HCT116 (cell line): ENCODE data around the gene NINJ2. TPM values are rescaled to one million over a fixed set of nuclear protein-coding genes. Genes with fewer than 3 reads are reported as not detected.

Source experiments
- ATAC-seq: fragments of 200-7000 bp; cut with Tn5 transposase; 2 replicates; pipeline ENCODE4 v1.9.1; 2020; ENCODE audit warnings: mild to moderate bottlenecking, moderate library complexity
- BruUV-seq: library from RNA; stranded (reverse); fragments of 400-500 nt; replicated peaks from 2 replicates; lab custom pipeline; 2021; lab: Mats Ljungman, UMichigan
- CTCF ChIA-PET: fragments of 300-600 bp; sonication (Branson Sonifier 250); formaldehyde crosslinking; loops from one replicate; lab custom pipeline; 2021; ENCODE audit warnings: antibody characterized with exemption; lab: Charles Lee
- POLR2A ChIA-PET: fragments of 300-600, 350-600 bp; sonication (Branson Sonifier 250); formaldehyde crosslinking; loops from one replicate; lab custom pipeline; 2021; ENCODE audit warnings: antibody characterized with exemption; lab: Charles Lee
- RAD21 ChIA-PET, 2 experiments: fragments of 300-600 bp; sonication (Branson Sonifier 250); formaldehyde crosslinking; loops; one replicate each; lab custom pipeline; 2023; ENCODE audit warnings: low total read pairs in 2 of 2; ENCODE audit not compliant: uncharacterized antibody in 2 of 2, unreplicated experiment in 2 of 2, low non-redundant PET in 1 of 2; lab: Charles Lee
- DNase-seq: peaks from one replicate; pipeline ENCODE4 v3.0.0-alpha.2; 2010; ENCODE audit warnings: low read depth, low spot score
- H2AFZ ChIP-seq: fragments of 200-600 bp; shearing (Covaris generic), sonication (generic); 2 replicates; pipeline ENCODE4 v1.6.1; 2017; ENCODE audit warnings: low read depth, mixed run types, mixed read lengths, antibody characterized with exemption, low read length; ENCODE audit not compliant: poor library complexity, severe bottlenecking
- H3K27ac ChIP-seq: 2 replicates; pipeline ENCODE4 v1.5.1; 2012; ENCODE audit warnings: low read depth, low read length
- H3K27me3 ChIP-seq: fragments of 200-600 bp; sonication (generic); 2 replicates; pipeline ENCODE4 v1.6.1; 2016; ENCODE audit warnings: mixed run types, low read length, mixed read lengths; ENCODE audit not compliant: insufficient read depth
- H3K36me3 ChIP-seq, 2 experiments: fragments of 200-500 bp in 1 of 2; fragments of 200-600 bp in 1 of 2; sonication (Bioruptor generic) in 1 of 2; sonication (generic) in 1 of 2; 2 replicates each; pipeline versions ENCODE4 v1.5.1 to v1.6.1; 2014 to 2016; ENCODE audit warnings: low read length in 2 of 2, inconsistent platforms in 1 of 2, mixed read lengths in 1 of 2, mixed run types in 1 of 2; ENCODE audit not compliant: insufficient read depth in 2 of 2, control insufficient read depth in 1 of 2
- H3K4me1 ChIP-seq, 2 experiments: fragments of 200-600 bp in 1 of 2; sonication (generic) in 1 of 2; 2 replicates each; pipeline versions ENCODE4 v1.5.1 to v1.6.1; 2012 to 2017; ENCODE audit warnings: low read length in 2 of 2, inconsistent platforms in 1 of 2, mild to moderate bottlenecking in 1 of 2, mixed read lengths in 1 of 2, mixed run types in 1 of 2, moderate library complexity in 1 of 2; ENCODE audit not compliant: insufficient read depth in 2 of 2, control insufficient read depth in 1 of 2
- H3K4me2 ChIP-seq: fragments of 200-600 bp; sonication (generic); 2 replicates; pipeline ENCODE4 v1.6.1; 2017; ENCODE audit warnings: mixed run types, low read length, mixed read lengths
- H3K4me3 ChIP-seq, 2 experiments: fragments of 200-600 bp in 1 of 2; sonication (generic) in 1 of 2; replicated peaks in 1 of 2; 2 replicates each; pipeline ENCODE4 v1.5.1; 2011 to 2016; ENCODE audit warnings: low read length in 2 of 2, control low read depth in 1 of 2, low read depth in 1 of 2, mild to moderate bottlenecking in 1 of 2, mixed read lengths in 1 of 2, mixed run types in 1 of 2
- H3K79me2 ChIP-seq: fragments of 200-600 bp; sonication (generic); 2 replicates; pipeline ENCODE4 v1.6.1; 2017; ENCODE audit warnings: mild to moderate bottlenecking, mixed run types, low read length, moderate library complexity, mixed read lengths; ENCODE audit not compliant: insufficient read depth
- H3K9ac ChIP-seq: fragments of 200-600 bp; sonication (generic); 2 replicates; pipeline ENCODE4 v1.6.1; 2016; ENCODE audit warnings: low read length, mixed read lengths
- H3K9me2 ChIP-seq: fragments of 200-600 bp; sonication (generic), shearing (Covaris generic); 2 replicates; pipeline ENCODE4 v1.6.1; 2017; ENCODE audit warnings: mixed run types, mild to moderate bottlenecking, moderate library complexity; ENCODE audit not compliant: insufficient read depth
- H3K9me3 ChIP-seq, 2 experiments: fragments of 200-500 bp in 1 of 2; fragments of 200-600 bp in 1 of 2; sonication (Bioruptor generic) in 1 of 2; sonication (generic) in 1 of 2; 2 replicates each; pipeline ENCODE4 v1.6.1; 2014 to 2017; ENCODE audit warnings: low read length in 2 of 2, mixed read lengths in 2 of 2, inconsistent platforms in 1 of 2, low read depth in 1 of 2, mild to moderate bottlenecking in 1 of 2, mixed run types in 1 of 2, moderate library complexity in 1 of 2; ENCODE audit not compliant: control insufficient read depth in 1 of 2, insufficient read depth in 1 of 2
- H4K20me1 ChIP-seq: fragments of 200-600 bp; sonication (generic), shearing (Covaris generic); 2 replicates; pipeline ENCODE4 v1.6.1; 2017; ENCODE audit warnings: mixed run types, mild to moderate bottlenecking, moderate library complexity; ENCODE audit not compliant: insufficient read depth
- ATF3 ChIP-seq: IDR thresholded peaks from 2 replicates; pipeline ENCODE4 v1.6.1; 2012
- CBX3 ChIP-seq: IDR thresholded peaks from 2 replicates; pipeline ENCODE4 v1.6.1; 2012; ENCODE audit warnings: low read depth
- CEBPB ChIP-seq: IDR thresholded peaks from 2 replicates; pipeline ENCODE4 v1.6.1; 2012; ENCODE audit warnings: low read depth
- ELF1 ChIP-seq: IDR thresholded peaks from 2 replicates; pipeline ENCODE4 v1.6.1; 2012; ENCODE audit warnings: low read depth, borderline replicate concordance
- EZH2 ChIP-seq: fragments of 200-600 bp; sonication (generic); IDR thresholded peaks from 2 replicates; pipeline ENCODE4 v1.6.1; 2017; ENCODE audit warnings: antibody characterized with exemption, mixed run types
- EZH2phosphoT487 ChIP-seq: fragments of 200-600 bp; IDR thresholded peaks from 2 replicates; pipeline ENCODE4 v1.6.1; 2018; ENCODE audit warnings: antibody characterized with exemption, borderline replicate concordance
- POLR2A ChIP-seq: IDR thresholded peaks from 2 replicates; pipeline ENCODE4 v1.7.0; 2011; ENCODE audit warnings: borderline replicate concordance; ENCODE audit not compliant: insufficient read depth, insufficient read length; ENCODE audit errors: extremely low read depth
- RAD21 ChIP-seq: IDR thresholded peaks from 2 replicates; pipeline ENCODE4 v1.6.1; 2012; ENCODE audit warnings: low read depth, mild to moderate bottlenecking
- SIN3A ChIP-seq: IDR thresholded peaks from 2 replicates; pipeline ENCODE4 v1.6.1; 2012; ENCODE audit warnings: low read depth
- SP1 ChIP-seq: IDR thresholded peaks from 2 replicates; pipeline ENCODE4 v1.6.1; 2012; ENCODE audit warnings: low read depth
- SRF ChIP-seq: IDR thresholded peaks from 2 replicates; pipeline ENCODE4 v1.6.1; 2012; ENCODE audit warnings: low read depth
- TCF7L2 ChIP-seq: IDR thresholded peaks from 2 replicates; pipeline ENCODE4 v1.7.0; 2011; ENCODE audit warnings: borderline replicate concordance, inconsistent platforms; ENCODE audit not compliant: insufficient read depth, insufficient read length; ENCODE audit errors: extremely low read depth
- YY1 ChIP-seq: IDR thresholded peaks from 2 replicates; pipeline ENCODE4 v1.6.1; 2011; ENCODE audit warnings: low read length, low read depth, moderate library complexity, mild to moderate bottlenecking; ENCODE audit not compliant: insufficient replicate concordance; ENCODE audit errors: extremely low read depth
- ZNF274 ChIP-seq: fragments of 200-500 bp; sonication (Bioruptor generic); IDR thresholded peaks from 2 replicates; pipeline ENCODE4 v1.6.1; 2014; ENCODE audit warnings: mild to moderate bottlenecking, low read depth, low read length, inconsistent platforms
- intact Hi-C: fragments of 100-400 bp; cut with micrococcal nuclease; formaldehyde crosslinking; loops from 2 replicates; pipeline ENCODE4 v1.10.0; 2022
- total RNA-seq: library from RNA; stranded (reverse); gene quantifications from one replicate; pipeline ENCODE4 v1.2.1, GENCODE V29; 2021; ENCODE audit not compliant: unreplicated experiment
- TF ChIP-seq, protein P1 (sequence below): IDR thresholded peaks from 2 replicates; pipeline ENCODE4 v1.6.1; 2011; ENCODE audit warnings: mild to moderate bottlenecking, low read length, moderate library complexity; ENCODE audit not compliant: insufficient replicate concordance; ENCODE audit errors: extremely low read depth
- TF ChIP-seq, protein P2 (sequence below): IDR thresholded peaks from 2 replicates; pipeline ENCODE4 v1.6.1; 2012; ENCODE audit warnings: low read depth

The NINJ2 gene
- total RNA-seq, 1 experiment from 2014 or later, result not detected

GRCh38 chr12:543114-543451, 120.2 kb downstream of the NINJ2 start:
- RAD21 ChIA-PET, result no interaction called here
- Histone ChIP-seq H3K9ac (no peak overlapping the region), H2AFZ (no peak overlapping the region), H3K36me3 (no peaks in the 10 kb centered on the region), H3K4me1 (peaks cover 12 to 19% of the 10 kb centered on the region in 2 experiments), H3K79me2 (no peaks in the 10 kb centered on the region), H3K9me3 (no peaks in the 10 kb centered on the region), H3K9me2 (no peaks in the 10 kb centered on the region), H3K4me3 (no peak overlapping the region), H3K4me2 (no peak overlapping the region), H3K27me3 (no peaks in the 10 kb centered on the region), H4K20me1 (no peaks in the 10 kb centered on the region), H3K27ac (no peak overlapping the region)
- TF ChIP-seq RAD21 (no peak), ZNF274 (no peak), SIN3A (no peak), SRF (no peak), ATF3 (no peak), CBX3 (no peak), EZH2 (no peak), TCF7L2 (no peak), YY1 (no peak), ELF1 (no peak), CEBPB (no peak), POLR2A (no peak), EZH2phosphoT487 (no peak), SP1 (no peak)
- TF ChIP-seq, protein P1, sequence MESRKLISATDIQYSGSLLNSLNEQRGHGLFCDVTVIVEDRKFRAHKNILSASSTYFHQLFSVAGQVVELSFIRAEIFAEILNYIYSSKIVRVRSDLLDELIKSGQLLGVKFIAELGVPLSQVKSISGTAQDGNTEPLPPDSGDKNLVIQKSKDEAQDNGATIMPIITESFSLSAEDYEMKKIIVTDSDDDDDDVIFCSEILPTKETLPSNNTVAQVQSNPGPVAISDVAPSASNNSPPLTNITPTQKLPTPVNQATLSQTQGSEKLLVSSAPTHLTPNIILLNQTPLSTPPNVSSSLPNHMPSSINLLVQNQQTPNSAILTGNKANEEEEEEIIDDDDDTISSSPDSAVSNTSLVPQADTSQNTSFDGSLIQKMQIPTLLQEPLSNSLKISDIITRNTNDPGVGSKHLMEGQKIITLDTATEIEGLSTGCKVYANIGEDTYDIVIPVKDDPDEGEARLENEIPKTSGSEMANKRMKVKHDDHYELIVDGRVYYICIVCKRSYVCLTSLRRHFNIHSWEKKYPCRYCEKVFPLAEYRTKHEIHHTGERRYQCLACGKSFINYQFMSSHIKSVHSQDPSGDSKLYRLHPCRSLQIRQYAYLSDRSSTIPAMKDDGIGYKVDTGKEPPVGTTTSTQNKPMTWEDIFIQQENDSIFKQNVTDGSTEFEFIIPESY, result no peak
- TF ChIP-seq, protein P2, sequence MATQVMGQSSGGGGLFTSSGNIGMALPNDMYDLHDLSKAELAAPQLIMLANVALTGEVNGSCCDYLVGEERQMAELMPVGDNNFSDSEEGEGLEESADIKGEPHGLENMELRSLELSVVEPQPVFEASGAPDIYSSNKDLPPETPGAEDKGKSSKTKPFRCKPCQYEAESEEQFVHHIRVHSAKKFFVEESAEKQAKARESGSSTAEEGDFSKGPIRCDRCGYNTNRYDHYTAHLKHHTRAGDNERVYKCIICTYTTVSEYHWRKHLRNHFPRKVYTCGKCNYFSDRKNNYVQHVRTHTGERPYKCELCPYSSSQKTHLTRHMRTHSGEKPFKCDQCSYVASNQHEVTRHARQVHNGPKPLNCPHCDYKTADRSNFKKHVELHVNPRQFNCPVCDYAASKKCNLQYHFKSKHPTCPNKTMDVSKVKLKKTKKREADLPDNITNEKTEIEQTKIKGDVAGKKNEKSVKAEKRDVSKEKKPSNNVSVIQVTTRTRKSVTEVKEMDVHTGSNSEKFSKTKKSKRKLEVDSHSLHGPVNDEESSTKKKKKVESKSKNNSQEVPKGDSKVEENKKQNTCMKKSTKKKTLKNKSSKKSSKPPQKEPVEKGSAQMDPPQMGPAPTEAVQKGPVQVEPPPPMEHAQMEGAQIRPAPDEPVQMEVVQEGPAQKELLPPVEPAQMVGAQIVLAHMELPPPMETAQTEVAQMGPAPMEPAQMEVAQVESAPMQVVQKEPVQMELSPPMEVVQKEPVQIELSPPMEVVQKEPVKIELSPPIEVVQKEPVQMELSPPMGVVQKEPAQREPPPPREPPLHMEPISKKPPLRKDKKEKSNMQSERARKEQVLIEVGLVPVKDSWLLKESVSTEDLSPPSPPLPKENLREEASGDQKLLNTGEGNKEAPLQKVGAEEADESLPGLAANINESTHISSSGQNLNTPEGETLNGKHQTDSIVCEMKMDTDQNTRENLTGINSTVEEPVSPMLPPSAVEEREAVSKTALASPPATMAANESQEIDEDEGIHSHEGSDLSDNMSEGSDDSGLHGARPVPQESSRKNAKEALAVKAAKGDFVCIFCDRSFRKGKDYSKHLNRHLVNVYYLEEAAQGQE, result no peak
- ATAC-seq (no peak), DNase-seq (no peak)
- no TSS peak for BruUV-seq
- intact Hi-C loops, result no loop called here
- POLR2A ChIA-PET, result no interaction called here
- CTCF ChIA-PET, result no interaction called here
